Karpas-422 (cell line): Measurements from ENCODE around the gene CRCP. TPM values are rescaled to one million over a fixed set of nuclear protein-coding genes. Genes with fewer than 3 reads are reported as not detected.
"Not testable (repeated sequence)": the region's sequence is repeated elsewhere in the genome, so short reads cannot be mapped to it uniquely, and the experiment has no call there.

Experiments
- DNase-seq: peaks from one replicate; pipeline ENCODE4 v3.0.0-alpha.2; 2015
- H2AFZ ChIP-seq: fragments of 200-600 bp; sonication (generic); 2 replicates; pipeline ENCODE4 v1.6.1; 2014; ENCODE audit warnings: antibody characterized with exemption, low read length, mixed read lengths
- H3K27ac ChIP-seq: fragments of 200-600 bp; sonication (generic); 2 replicates; pipeline ENCODE4 v1.5.1; 2014; ENCODE audit warnings: mild to moderate bottlenecking, low read length, moderate library complexity
- H3K27me3 ChIP-seq: fragments of 200-600 bp; sonication (generic); 2 replicates; pipeline ENCODE4 v1.6.1; 2014; ENCODE audit warnings: low read length, mixed read lengths
- H3K36me3 ChIP-seq: fragments of 200-600 bp; sonication (generic); 2 replicates; pipeline ENCODE4 v1.6.1; 2014; ENCODE audit warnings: low read length, mixed read lengths; ENCODE audit not compliant: insufficient read depth
- H3K4me1 ChIP-seq: fragments of 200-600 bp; sonication (generic); 2 replicates; pipeline ENCODE4 v1.6.1; 2014; ENCODE audit warnings: mild to moderate bottlenecking, low read length, mixed read lengths
- H3K4me2 ChIP-seq: fragments of 200-600 bp; sonication (generic); 2 replicates; pipeline ENCODE4 v1.6.1; 2014; ENCODE audit warnings: low read length, low read depth, mild to moderate bottlenecking; ENCODE audit not compliant: poor library complexity, severe bottlenecking
- H3K4me3 ChIP-seq: fragments of 200-600 bp; sonication (generic); 2 replicates; pipeline ENCODE4 v1.5.1; 2014; ENCODE audit warnings: mild to moderate bottlenecking, antibody characterized with exemption, low read length, mixed read lengths
- H3K79me2 ChIP-seq: fragments of 200-600 bp; sonication (generic); 2 replicates; pipeline ENCODE4 v1.6.1; 2014; ENCODE audit warnings: mild to moderate bottlenecking, low read length, mixed read lengths
- H3K9ac ChIP-seq: fragments of 200-600 bp; sonication (generic); 2 replicates; pipeline ENCODE4 v1.6.0; 2014; ENCODE audit warnings: low read length
- H3K9me2 ChIP-seq: fragments of 200-600 bp; sonication (generic), shearing (Covaris generic); replicated peaks from 2 replicates; pipeline ENCODE4 v1.6.0; 2014; ENCODE audit warnings: mild to moderate bottlenecking, low read length, moderate library complexity; ENCODE audit not compliant: insufficient read depth
- H3K9me3 ChIP-seq: fragments of 300-700, 200-600 bp; sonication (generic); 2 replicates; pipeline ENCODE4 v1.6.1; 2014; ENCODE audit warnings: low read length, mixed read lengths
- H4K20me1 ChIP-seq: fragments of 200-600 bp; sonication (generic); 2 replicates; pipeline ENCODE4 v1.6.1; 2014; ENCODE audit warnings: mild to moderate bottlenecking, antibody characterized with exemption, low read length, low read depth; ENCODE audit not compliant: insufficient read depth
- total RNA-seq: library from RNA; depleted of rRNA; stranded (reverse); fragments of >200 nt; shearing (Covaris generic); gene quantifications from 2 replicates; pipeline ENCODE4 v1.2.3, GENCODE V29; 2014; ENCODE audit warnings: low replicate concordance

Gene CRCP
- total RNA-seq, 1 experiment from 2014 or later = 22.6 TPM

- Histone ChIP-seq H3K27me3 (no peaks in the 10 kb centered on the region), H3K9me3 (no peaks in the 10 kb centered on the region), H3K9me2 (no peaks in the 10 kb centered on the region), H4K20me1 (peaks cover 32% of the 10 kb centered on the region), H3K79me2 (peaks cover 90% of the 10 kb centered on the region), H2AFZ (no peak overlapping the region), H3K9ac (no peak overlapping the region), H3K36me3 (peaks cover 16% of the 10 kb centered on the region; the same call in 1 of the 2 replicates), H3K4me2 (no peak overlapping the region), H3K4me3 (no peak overlapping the region), H3K27ac (no peak overlapping the region), H3K4me1 (peaks cover 26% of the 10 kb centered on the region)
- DNase-seq = no peak
These were observed 4.7 kb downstream of the CRCP start for GRCh38 chr7:66119245-66119850.

- Histone ChIP-seq H3K36me3 (peaks cover 6% of the 10 kb centered on the region; the same call in 1 of the 2 replicates), H3K79me2 (peaks cover 93% of the 10 kb centered on the region), H3K9me2 (no peaks in the 10 kb centered on the region), H3K27me3 (no peaks in the 10 kb centered on the region), H3K4me3 (no peak overlapping the region), H3K27ac (no peak overlapping the region), H3K9me3 (no peaks in the 10 kb centered on the region), H3K4me1 (peaks cover 9% of the 10 kb centered on the region), H3K4me2 (no peak overlapping the region), H3K9ac (no peak overlapping the region), H4K20me1 (peaks cover 32% of the 10 kb centered on the region), H2AFZ (no peak overlapping the region)
- DNase-seq = no peak
These were observed 8.5 kb downstream of the CRCP start for GRCh38 chr7:66123175-66123528.

GRCh38 chr7:66124569-66124861 lies 9.9 kb downstream of the CRCP start:
- not testable (repeated sequence) for H3K27me3 ChIP-seq

GRCh38 chr7:66125052-66125694 lies 10.5 kb downstream of the CRCP start:
- no peak overlapping the region for H2AFZ ChIP-seq
- no peak for DNase-seq
- H3K9me3 ChIP-seq = no peaks in the 10 kb centered on the region
- H3K4me1 ChIP-seq = no peaks in the 10 kb centered on the region
- H3K79me2 ChIP-seq = peaks cover 88% of the 10 kb centered on the region
- H3K4me2 ChIP-seq = no peak overlapping the region
- no peak overlapping the region for H3K9ac ChIP-seq
- H3K36me3 ChIP-seq = peaks cover 6% of the 10 kb centered on the region; the same call in 1 of the 2 replicates
- no peaks in the 10 kb centered on the region for H3K9me2 ChIP-seq
- H3K27ac ChIP-seq = no peak overlapping the region
- no peak overlapping the region for H3K4me3 ChIP-seq
- H4K20me1 ChIP-seq = peaks cover 23% of the 10 kb centered on the region
- H3K27me3 ChIP-seq = no peaks in the 10 kb centered on the region

More at GRCh38 chr7:66124569-66124861, 9.9 kb downstream of the CRCP start:
- DNase-seq, H3K9me2 ChIP-seq, H3K36me3 ChIP-seq, H3K9ac ChIP-seq, H2AFZ ChIP-seq, H3K27ac ChIP-seq, H3K4me3 ChIP-seq, H3K4me2 ChIP-seq, H3K9me3 ChIP-seq, H3K4me1 ChIP-seq: not testable (repeated sequence)
- H4K20me1 ChIP-seq = peaks cover 23% of the 10 kb centered on the region
- H3K79me2 ChIP-seq = peaks cover 91% of the 10 kb centered on the region

- not testable (repeated sequence) for DNase-seq, H3K4me2 ChIP-seq, H3K4me1 ChIP-seq, H3K36me3 ChIP-seq, H3K9me3 ChIP-seq, H3K4me3 ChIP-seq, H3K9ac ChIP-seq, H3K27me3 ChIP-seq, H3K27ac ChIP-seq, H3K9me2 ChIP-seq, H2AFZ ChIP-seq
- H3K79me2 ChIP-seq = peaks cover 89% of the 10 kb centered on the region
- peaks cover 23% of the 10 kb centered on the region for H4K20me1 ChIP-seq
These were observed 11.2 kb downstream of the CRCP start for GRCh38 chr7:66125781-66126352.

GRCh38 chr7:66127172-66127571 lies 12.5 kb downstream of the CRCP start:
- Histone ChIP-seq H3K79me2 (peaks cover 83% of the 10 kb centered on the region), H4K20me1 (peaks cover 13% of the 10 kb centered on the region; the same call in 1 of the 2 replicates), H3K36me3 (peaks cover 12% of the 10 kb centered on the region; the same call in 1 of the 2 replicates)
- not testable (repeated sequence) for H3K27me3 ChIP-seq, H3K9me3 ChIP-seq, H3K27ac ChIP-seq, DNase-seq, H3K9me2 ChIP-seq, H2AFZ ChIP-seq, H3K4me1 ChIP-seq, H3K4me3 ChIP-seq, H3K9ac ChIP-seq, H3K4me2 ChIP-seq

- Histone ChIP-seq H3K4me2 (no peak overlapping the region), H3K79me2 (peaks cover 72% of the 10 kb centered on the region), H4K20me1 (0 out of 2 replicates have a peak, but pooled peaks cover 4% of the 10 kb centered on the region), H3K27ac (no peak overlapping the region), H3K36me3 (peaks cover 39% of the 10 kb centered on the region; the same call in 1 of the 2 replicates), H3K9me2 (no peaks in the 10 kb centered on the region), H3K4me3 (no peak overlapping the region), H2AFZ (no peak overlapping the region), H3K9ac (no peak overlapping the region), H3K4me1 (no peaks in the 10 kb centered on the region), H3K9me3 (no peaks in the 10 kb centered on the region), H3K27me3 (no peaks in the 10 kb centered on the region)
- no peak for DNase-seq
These were observed 24.5 kb downstream of the CRCP start for GRCh38 chr7:66138994-66139752.

- H3K9ac ChIP-seq = no peak overlapping the region
- no peaks in the 10 kb centered on the region for H3K27me3 ChIP-seq
- no peak overlapping the region for H3K4me2 ChIP-seq
- no peaks in the 10 kb centered on the region for H3K9me3 ChIP-seq
- no peak overlapping the region for H2AFZ ChIP-seq
- H3K27ac ChIP-seq = no peak overlapping the region
- H3K9me2 ChIP-seq = no peaks in the 10 kb centered on the region
- peaks cover 70% of the 10 kb centered on the region for H3K79me2 ChIP-seq
- 0 out of 2 replicates have a peak, but pooled peaks cover 4% of the 10 kb centered on the region for H4K20me1 ChIP-seq
- H3K36me3 ChIP-seq = peaks cover 34% of the 10 kb centered on the region; the same call in 1 of the 2 replicates
- no peak overlapping the region for H3K4me3 ChIP-seq
- DNase-seq = no peak
- H3K4me1 ChIP-seq = no peaks in the 10 kb centered on the region
These were observed 26.3 kb downstream of the CRCP start for GRCh38 chr7:66140924-66141323.
